Measurements from ENCODE around the gene C3.
"Not testable (repeated sequence)": the region's sequence is repeated elsewhere in the genome, so short reads cannot be mapped to it uniquely, and the experiment has no call there.

C3 gene

GRCh38 chr19:6639439-6639838 is 81.0 kb downstream of the C3 start:
- no peak overlapping the region for H3K4me3 ChIP-seq (replicated peaks; ENCODE audit: low read depth, low read length)
- TF ChIP-seq CTCF (IDR thresholded peaks at IDR 0.05; ENCODE audit: insufficient read depth, low read length, poor library complexity, severe bottlenecking), result no peak
- DNase-seq (ENCODE audit: extremely low read depth, insufficient read length), result peak; percentile 39
- H3K27me3 ChIP-seq (replicated peaks; ENCODE audit: control insufficient read depth, insufficient read depth, low read length), result no peaks in the 10 kb centered on the region
- no peaks in the 10 kb centered on the region for H3K36me3 ChIP-seq (ENCODE audit: control insufficient read depth, insufficient read depth, low read length)

GRCh38 chr19:6633456-6633813 is 87.0 kb downstream of the C3 start:
- not testable (repeated sequence) for H3K36me3 ChIP-seq (ENCODE audit: control insufficient read depth, insufficient read depth, low read length); H3K4me3 ChIP-seq (replicated peaks; ENCODE audit: low read depth, low read length); H3K27me3 ChIP-seq (replicated peaks; ENCODE audit: control insufficient read depth, insufficient read depth, low read length); DNase-seq (ENCODE audit: extremely low read depth, insufficient read length)

- H3K4me3 ChIP-seq (replicated peaks; ENCODE audit: low read depth, low read length); H3K27me3 ChIP-seq (replicated peaks; ENCODE audit: control insufficient read depth, insufficient read depth, low read length); H3K36me3 ChIP-seq (ENCODE audit: control insufficient read depth, insufficient read depth, low read length): not testable (repeated sequence)
- TF ChIP-seq CTCF (IDR thresholded peaks at IDR 0.05; ENCODE audit: insufficient read depth, low read length, poor library complexity, severe bottlenecking), result peak; percentile 74
- peak; percentile 52 for DNase-seq (ENCODE audit: extremely low read depth, insufficient read length)
Observed at GRCh38 chr19:6632747-6633455, 87.5 kb downstream of the C3 start.

GRCh38 chr19:6632002-6632621 is 88.3 kb downstream of the C3 start:
- Histone ChIP-seq H3K36me3 (ENCODE audit: control insufficient read depth, insufficient read depth, low read length) (no peaks in the 10 kb centered on the region), H3K4me3 (replicated peaks; ENCODE audit: low read depth, low read length) (no peak overlapping the region), H3K27me3 (replicated peaks; ENCODE audit: control insufficient read depth, insufficient read depth, low read length) (no peaks in the 10 kb centered on the region)
- DNase-seq (ENCODE audit: extremely low read depth, insufficient read length), result peak; percentile 75
- TF ChIP-seq CTCF (IDR thresholded peaks at IDR 0.05; ENCODE audit: insufficient read depth, low read length, poor library complexity, severe bottlenecking), result peak; percentile 67

All from GM06990 (cell line).